Measurements from ENCODE around the gene ERFE. TPM values are rescaled to one million over a fixed set of nuclear protein-coding genes. Genes with fewer than 3 reads are reported as not detected.

Gene ERFE
- total RNA-seq, 2 experiments from 2014 or later: 0.42 TPM; not detected in 1

GRCh38 chr2:238122287-238123217, 36.2 kb upstream of the ERFE start:
- Mint-ChIP-seq H3K27me3 (peaks cover 6% of the 10 kb centered on the region), H3K9me3 (no peaks in the 10 kb centered on the region), H3K36me3 (peaks cover 1% of the 10 kb centered on the region), H3K27ac (no peak overlapping the region), H3K4me1 (peaks cover 2% of the 10 kb centered on the region), H3K4me3 (no peak overlapping the region)
- DNase-seq (no peak), ATAC-seq (ENCODE audit: low read depth) (no peak)
- POLR2A ChIA-PET: no interaction called here

- ATAC-seq (ENCODE audit: low read depth): no peak
- Mint-ChIP-seq H3K27me3 (peaks cover 5% of the 10 kb centered on the region), H3K27ac (no peak overlapping the region), H3K9me3 (no peaks in the 10 kb centered on the region), H3K4me3 (no peak overlapping the region), H3K4me1 (peaks cover 2% of the 10 kb centered on the region), H3K36me3 (no peaks in the 10 kb centered on the region)
- POLR2A ChIA-PET: no interaction called here
- DNase-seq: no peak
Observed at GRCh38 chr2:238123218-238123971, 35.4 kb upstream of the ERFE start.

GRCh38 chr2:238123991-238124470, 34.7 kb upstream of the ERFE start:
- no peak for ATAC-seq (ENCODE audit: low read depth)
- Mint-ChIP-seq H3K9me3 (no peaks in the 10 kb centered on the region), H3K4me1 (peaks cover 2% of the 10 kb centered on the region), H3K27me3 (peaks cover 3% of the 10 kb centered on the region), H3K36me3 (no peaks in the 10 kb centered on the region), H3K27ac (no peak overlapping the region), H3K4me3 (no peak overlapping the region)
- POLR2A ChIA-PET: no interaction called here
- no peak for DNase-seq

DNA sequence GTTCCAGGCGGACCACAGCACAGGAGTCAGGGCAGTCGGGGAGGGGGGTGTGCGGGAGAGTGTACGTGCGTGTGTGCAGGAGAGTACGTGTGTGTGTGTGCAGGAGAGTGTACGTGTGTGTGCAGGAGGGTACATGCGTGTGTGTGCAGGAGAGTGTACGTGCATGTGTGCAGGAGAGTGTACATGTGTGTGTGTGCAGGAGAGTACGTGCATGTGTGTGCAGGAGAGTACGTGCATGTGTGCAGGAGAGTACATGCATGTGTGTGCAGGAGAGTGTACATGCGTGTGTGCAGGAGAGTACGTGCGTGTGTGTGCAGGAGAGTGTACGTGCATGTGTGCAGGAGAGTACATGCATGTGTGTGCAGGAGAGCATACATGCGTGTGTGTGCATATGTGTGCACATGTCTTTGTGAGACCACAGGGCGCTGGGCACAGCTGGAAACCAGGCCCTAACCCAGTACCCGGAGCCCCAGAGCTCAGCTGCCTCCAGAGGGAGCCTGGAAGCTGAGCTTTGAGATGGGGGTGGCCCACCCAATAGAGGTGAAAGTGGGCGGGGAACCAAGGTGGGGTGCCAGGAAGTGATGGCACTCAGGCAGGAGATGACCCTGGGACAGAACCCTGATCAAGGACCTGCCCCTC, 34.2 kb upstream of the ERFE start:
- Mint-ChIP-seq H3K36me3 (no peaks in the 10 kb centered on the region), H3K27ac (no peak overlapping the region), H3K27me3 (peaks cover 3% of the 10 kb centered on the region), H3K4me1 (peaks cover 2% of the 10 kb centered on the region), H3K4me3 (no peak overlapping the region), H3K9me3 (no peaks in the 10 kb centered on the region)
- ATAC-seq (ENCODE audit: low read depth) (no peak), DNase-seq (no peak)
- POLR2A ChIA-PET: no interaction called here

- no peaks in the 10 kb centered on the region for H3K36me3 Mint-ChIP-seq
- H3K4me3 Mint-ChIP-seq: no peak overlapping the region
- peaks cover 3% of the 10 kb centered on the region for H3K27me3 Mint-ChIP-seq
- H3K4me1 Mint-ChIP-seq: peaks cover 2% of the 10 kb centered on the region
- DNase-seq (no peak), ATAC-seq (ENCODE audit: low read depth) (no peak)
- no peak overlapping the region for H3K27ac Mint-ChIP-seq
- no peaks in the 10 kb centered on the region for H3K9me3 Mint-ChIP-seq
- POLR2A ChIA-PET: no interaction called here
Observed at GRCh38 chr2:238125127-238125885, 33.5 kb upstream of the ERFE start.

GRCh38 chr2:238126338-238126737, 32.4 kb upstream of the ERFE start:
- ATAC-seq (ENCODE audit: low read depth): no peak
- Mint-ChIP-seq H3K4me1 (peaks cover 2% of the 10 kb centered on the region), H3K4me3 (no peak overlapping the region), H3K9me3 (no peaks in the 10 kb centered on the region), H3K36me3 (no peaks in the 10 kb centered on the region), H3K27ac (no peak overlapping the region), H3K27me3 (peaks cover 3% of the 10 kb centered on the region)
- no peak for DNase-seq
- POLR2A ChIA-PET: no interaction called here

DNA sequence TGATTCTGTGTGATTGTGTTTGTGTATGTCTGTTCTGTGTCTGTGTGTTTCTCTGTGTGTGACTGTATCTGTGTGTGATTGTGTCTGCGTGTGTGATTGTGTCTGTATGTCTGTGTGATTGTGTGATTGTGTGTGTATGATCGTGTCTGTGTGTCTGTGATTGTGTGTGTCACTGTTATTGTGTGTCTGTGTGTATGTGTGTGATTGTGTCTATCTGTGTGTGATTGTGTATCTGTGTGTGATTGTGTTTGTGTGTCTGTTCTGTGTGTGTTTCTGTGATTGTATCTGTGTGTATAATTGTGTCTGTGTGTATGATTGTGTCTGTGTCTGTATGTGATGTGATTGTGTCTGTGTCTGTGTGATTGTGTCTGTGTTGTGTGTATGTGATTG, 32.0 kb upstream of the ERFE start:
- DNase-seq: no peak
- H3K4me3 Mint-ChIP-seq: no peak overlapping the region
- no peak for ATAC-seq (ENCODE audit: low read depth)
- H3K36me3 Mint-ChIP-seq: no peaks in the 10 kb centered on the region
- H3K4me1 Mint-ChIP-seq: peaks cover 2% of the 10 kb centered on the region
- H3K27ac Mint-ChIP-seq: no peak overlapping the region
- POLR2A ChIA-PET: interaction anchor here (0.6 kb wide), 1 partner anchor 51 kb away, joined by 4 read pairs; no protein-coding TSS in a partner anchor
- H3K9me3 Mint-ChIP-seq: no peaks in the 10 kb centered on the region
- H3K27me3 Mint-ChIP-seq: peaks cover 3% of the 10 kb centered on the region

GRCh38 chr2:238127165-238128060, 31.4 kb upstream of the ERFE start:
- DNase-seq (peak; percentile 51), ATAC-seq (ENCODE audit: low read depth) (peak; percentile 77)
- peaks cover 3% of the 10 kb centered on the region for H3K27me3 Mint-ChIP-seq
- POLR2A ChIA-PET: interaction anchor here (0.6 kb wide), 1 partner anchor 52 kb away, joined by 4 read pairs; no protein-coding TSS in a partner anchor
- no peak overlapping the region for H3K4me3 Mint-ChIP-seq
- H3K36me3 Mint-ChIP-seq: no peaks in the 10 kb centered on the region
- no peaks in the 10 kb centered on the region for H3K9me3 Mint-ChIP-seq
- no peak overlapping the region for H3K27ac Mint-ChIP-seq
- peaks cover 2% of the 10 kb centered on the region for H3K4me1 Mint-ChIP-seq

DNA sequence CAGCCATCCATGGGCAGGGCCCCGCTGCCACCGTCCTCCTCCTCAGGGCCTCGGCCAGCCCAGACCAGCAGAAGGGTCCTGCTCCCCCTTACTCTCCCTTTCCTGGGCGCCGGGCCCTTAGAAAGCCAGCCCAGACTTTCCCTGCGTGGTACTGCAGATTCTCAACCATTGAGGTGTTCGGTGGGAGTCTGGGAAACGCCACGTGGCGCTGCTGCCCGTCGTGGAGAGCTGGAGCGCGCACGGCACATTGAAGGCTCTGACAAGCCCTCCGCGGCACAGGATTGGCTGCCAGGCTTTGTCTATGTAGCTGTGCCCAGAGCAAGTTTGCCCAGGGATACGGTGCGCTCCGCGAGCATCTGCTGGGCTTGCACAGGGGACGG, 30.7 kb upstream of the ERFE start:
- no peaks in the 10 kb centered on the region for H3K9me3 Mint-ChIP-seq
- POLR2A ChIA-PET: no interaction called here

DNA sequence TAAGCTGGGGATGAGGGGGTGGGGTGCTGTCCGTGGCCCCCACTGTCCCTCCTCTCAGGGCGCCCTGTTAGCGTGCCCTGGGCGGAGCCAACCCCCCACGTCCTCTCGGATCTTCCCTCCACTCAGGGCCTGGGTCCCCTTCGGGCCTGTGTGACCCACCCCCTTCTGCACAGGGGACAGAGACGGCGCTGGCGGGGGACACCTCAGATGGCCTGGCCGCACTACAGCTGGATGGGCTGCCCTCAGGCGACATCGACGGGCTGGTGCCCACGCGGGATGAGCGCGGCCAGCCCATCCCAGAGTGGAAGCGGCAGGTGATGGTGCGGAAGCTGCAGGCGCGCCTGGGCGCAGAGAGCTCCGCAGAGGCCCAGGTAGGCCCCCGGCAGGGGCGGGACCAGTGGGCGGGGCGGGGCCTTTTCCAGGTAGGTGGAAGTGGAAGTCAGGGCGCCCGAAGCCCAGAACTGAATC, 30.2 kb upstream of the ERFE start:
- Mint-ChIP-seq H3K4me3 (no peak overlapping the region), H3K27me3 (peaks cover 3% of the 10 kb centered on the region), H3K4me1 (peaks cover 2% of the 10 kb centered on the region), H3K9me3 (no peaks in the 10 kb centered on the region), H3K27ac (no peak overlapping the region), H3K36me3 (no peaks in the 10 kb centered on the region)
- POLR2A ChIA-PET: no interaction called here
- DNase-seq: no peak
- no peak for ATAC-seq (ENCODE audit: low read depth)

More for the DNA sequence above, 30.7 kb upstream of the ERFE start:
- no peak overlapping the region for H3K4me3 Mint-ChIP-seq
- ATAC-seq (ENCODE audit: low read depth): no peak
- no peak overlapping the region for H3K27ac Mint-ChIP-seq
- H3K27me3 Mint-ChIP-seq: peaks cover 3% of the 10 kb centered on the region
- no peak for DNase-seq
- no peaks in the 10 kb centered on the region for H3K36me3 Mint-ChIP-seq
- H3K4me1 Mint-ChIP-seq: peaks cover 2% of the 10 kb centered on the region

DNA sequence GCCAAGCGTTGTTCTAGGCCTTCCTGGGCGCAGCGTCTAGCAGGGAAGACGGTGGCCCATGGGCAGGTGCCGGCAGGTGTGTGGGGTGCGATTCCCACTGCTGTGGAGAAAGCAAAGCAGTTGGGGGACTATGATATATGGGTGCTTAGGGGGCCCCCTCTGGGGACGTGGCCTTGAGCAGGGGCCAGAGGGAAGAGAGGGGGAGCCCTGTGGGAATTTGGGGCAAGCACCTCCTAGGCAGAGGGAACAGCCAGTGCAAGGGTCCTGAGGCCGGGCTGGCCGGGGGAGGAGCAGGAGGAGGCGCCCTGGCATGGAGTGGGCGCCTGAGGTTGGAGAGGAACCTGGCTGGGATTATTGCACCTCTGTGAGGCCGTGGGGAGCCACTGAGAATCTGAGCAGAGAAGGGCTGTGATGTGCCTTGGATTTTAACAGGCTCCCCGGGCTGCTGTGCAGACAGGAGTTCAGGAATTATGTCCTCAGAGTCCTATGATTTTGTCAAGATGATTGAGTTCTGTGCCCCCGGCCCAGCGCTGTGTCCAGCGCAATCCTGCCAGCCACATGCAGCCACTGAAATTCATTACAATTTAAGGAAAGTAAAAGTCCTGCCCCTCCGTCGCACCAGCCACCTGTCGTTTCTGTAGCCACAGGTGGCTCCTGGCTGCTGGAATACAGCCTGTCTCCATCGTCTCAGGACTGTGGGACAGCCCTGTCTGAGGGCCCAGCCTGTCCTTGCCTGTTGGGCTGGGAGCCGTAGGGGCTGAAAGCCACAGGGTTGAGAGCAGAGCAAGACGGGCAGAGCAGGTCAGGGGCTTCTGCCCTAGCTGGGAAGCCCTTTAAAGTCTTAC, 29.4 kb upstream of the ERFE start:
- Mint-ChIP-seq H3K36me3 (no peaks in the 10 kb centered on the region), H3K4me1 (peaks cover 2% of the 10 kb centered on the region), H3K9me3 (no peaks in the 10 kb centered on the region), H3K4me3 (no peak overlapping the region), H3K27ac (no peak overlapping the region), H3K27me3 (peaks cover 3% of the 10 kb centered on the region)
- no peak for ATAC-seq (ENCODE audit: low read depth)
- POLR2A ChIA-PET: no interaction called here
- DNase-seq: no peak
